LNCAP (cell line): ENCODE results near the gene PLEKHA1.

ENCODE experiments used
- CTCF ChIP-seq: fragments of 450-650 bp; IDR thresholded peaks from 2 replicates; pipeline ENCODE4 v1.5.1; 2017; ENCODE audit warnings: mild to moderate bottlenecking

PLEKHA1 gene

GRCh38 chr10:122459561-122460273 lies 85.2 kb downstream of the PLEKHA1 start:
- no peak for TF ChIP-seq CTCF

- no peak for TF ChIP-seq CTCF
Measured at GRCh38 chr10:122460891-122461293, 86.4 kb downstream of the PLEKHA1 start.

- no peak for TF ChIP-seq CTCF
Measured at GRCh38 chr10:122461367-122461728, 86.8 kb downstream of the PLEKHA1 start, which contains the start of gene HTRA1. TSS of gene HTRA1 (plus strand) at chr10:122461553. CDS start at chr10:122461653, 100 bp downstream.

GRCh38 chr10:122461729-122462532 lies 87.4 kb downstream of the PLEKHA1 start:
- no peak for TF ChIP-seq CTCF

GRCh38 chr10:122462533-122463465 lies 88.3 kb downstream of the PLEKHA1 start:
- no peak for TF ChIP-seq CTCF

GRCh38 chr10:122463466-122464249 lies 89.2 kb downstream of the PLEKHA1 start:
- TF ChIP-seq CTCF: no peak

DNA sequence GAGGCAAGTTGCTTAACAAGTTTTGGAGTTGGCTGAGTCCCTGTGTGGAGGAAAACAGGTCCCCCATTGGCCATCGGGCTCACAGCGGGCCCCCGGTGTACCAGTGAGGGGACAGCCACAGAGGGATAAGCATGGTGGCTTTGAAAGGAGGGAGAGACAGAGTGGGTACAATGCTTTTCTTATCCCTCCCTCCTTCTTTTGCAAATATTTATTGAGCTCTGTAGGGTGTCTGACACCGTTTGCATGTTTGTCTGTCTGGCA lies 89.7 kb downstream of the PLEKHA1 start:
- TF ChIP-seq CTCF: no peak
